A673 (cell line): ENCODE results near the gene CACNA2D3.

Experiments
- CTCF ChIP-seq: fragments of 300-800, 200-600 bp; sonication (generic); conservative IDR thresholded peaks from 2 replicates; pipeline ENCODE4 v1.5.1; 2017; ENCODE audit warnings: low read depth, mild to moderate bottlenecking, antibody characterized with exemption, low read length, moderate library complexity, mixed read lengths
- EZH2 ChIP-seq: fragments of 200-600 bp; sonication (generic); IDR thresholded peaks from 2 replicates; pipeline ENCODE4 v1.6.1; 2017; ENCODE audit warnings: borderline replicate concordance, low read depth, mild to moderate bottlenecking, mixed read lengths, antibody characterized with exemption, low read length; ENCODE audit not compliant: poor library complexity, severe bottlenecking

DNA sequence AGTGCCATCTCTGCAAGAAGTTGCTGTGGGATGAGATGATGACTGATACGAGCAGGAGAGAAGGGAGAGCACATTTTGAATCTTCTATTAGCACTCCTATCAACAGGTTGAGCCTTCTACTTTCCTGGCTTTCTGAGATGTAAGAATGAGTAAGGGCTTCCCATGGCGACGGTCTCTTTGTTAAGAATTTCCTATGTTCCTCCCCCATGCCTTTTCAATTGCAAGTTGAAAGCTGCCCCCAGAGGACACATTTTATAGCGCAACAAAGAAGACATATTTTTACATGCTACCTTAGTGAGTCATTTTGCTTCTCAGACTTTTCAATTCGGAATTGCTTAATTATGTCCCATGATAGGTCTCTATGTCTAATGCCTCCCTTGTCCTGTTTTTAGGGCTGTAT, 876.8 kb downstream of the CACNA2D3 start:
- no peak for TF ChIP-seq EZH2
- peak; percentile 39; the same call in 1 of the 2 replicates for TF ChIP-seq CTCF
